Lower leg skin (tissue), 4 donors: ENCODE measurements around the gene TRIM45. TPM values are rescaled to one million over a fixed set of nuclear protein-coding genes. Genes with fewer than 3 reads are reported as not detected.

ENCODE experiments used
- DNase-seq, 2 donors: peaks; one replicate each; pipeline ENCODE4 v3.0.0-alpha.2; 2019; ENCODE audit warnings: low spot score in 2 of 2
- H3K4me3 ChIP-seq: fragments of 200-600 bp; sonication (generic); 2 replicates; pipeline ENCODE4 v1.5.1; 2017; ENCODE audit warnings: mild to moderate bottlenecking, low read depth; ENCODE audit not compliant: poor library complexity, severe bottlenecking
- POLR2A ChIP-seq, 2 donors: fragments of 450-650 bp; IDR thresholded peaks; one replicate each; pipeline ENCODE4 v1.6.1; 2016 to 2017; ENCODE audit warnings: antibody characterized with exemption in 2 of 2, mild to moderate bottlenecking in 1 of 2, moderate library complexity in 1 of 2
- WGBS, 2 donors: methylation state at CpG; one replicate each; pipeline ENCODE4 v1.1.5; 2018; 5-methylcytosine and 5-hydroxymethylcytosine counted together
- intact Hi-C: fragments of 100-400 bp; cut with DNase I; formaldehyde crosslinking; loops from one replicate; pipeline ENCODE4 v1.15.0; 2023; ENCODE audit warnings: low total_unique reads
- total RNA-seq, 4 donors: library from RNA; depleted of rRNA; stranded (reverse); fragments of >200 nt; gene quantifications; one replicate each; pipeline ENCODE4 v1.1.0, GENCODE V29; 2016
- TF ChIP-seq, protein P1 (sequence below), 3 donors: fragments of 450-650 bp; IDR thresholded peaks; one replicate each; pipeline ENCODE4 v1.5.1; 2016; ENCODE audit warnings: antibody characterized with exemption in 3 of 3, mild to moderate bottlenecking in 3 of 3, moderate library complexity in 2 of 3

The TRIM45 gene
- total RNA-seq, 4 donors from 2014 or later: 0.84 to 3.9 (median 1.8) TPM

DNA sequence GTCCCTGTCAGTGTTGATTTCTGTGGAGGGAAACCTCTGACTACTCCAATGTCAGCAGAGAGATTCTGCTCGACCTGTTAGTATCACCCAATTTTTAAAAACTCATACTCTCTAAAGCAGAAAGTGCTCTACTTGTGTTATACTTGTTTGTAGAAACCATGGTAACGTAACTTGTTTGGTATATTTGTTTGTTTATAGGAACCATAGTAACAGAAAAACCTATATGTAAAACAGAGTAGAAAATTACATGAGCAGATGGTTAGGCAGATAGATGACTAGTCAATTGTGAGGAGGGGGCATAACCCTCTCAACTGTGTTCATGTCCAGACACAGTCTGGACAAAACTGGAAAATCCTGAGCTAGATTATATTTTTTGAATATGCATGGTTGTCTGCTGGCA is 6.7 kb downstream of the TRIM45 start:
- intact Hi-C loops: no loop called here
- TF ChIP-seq, protein P1, sequence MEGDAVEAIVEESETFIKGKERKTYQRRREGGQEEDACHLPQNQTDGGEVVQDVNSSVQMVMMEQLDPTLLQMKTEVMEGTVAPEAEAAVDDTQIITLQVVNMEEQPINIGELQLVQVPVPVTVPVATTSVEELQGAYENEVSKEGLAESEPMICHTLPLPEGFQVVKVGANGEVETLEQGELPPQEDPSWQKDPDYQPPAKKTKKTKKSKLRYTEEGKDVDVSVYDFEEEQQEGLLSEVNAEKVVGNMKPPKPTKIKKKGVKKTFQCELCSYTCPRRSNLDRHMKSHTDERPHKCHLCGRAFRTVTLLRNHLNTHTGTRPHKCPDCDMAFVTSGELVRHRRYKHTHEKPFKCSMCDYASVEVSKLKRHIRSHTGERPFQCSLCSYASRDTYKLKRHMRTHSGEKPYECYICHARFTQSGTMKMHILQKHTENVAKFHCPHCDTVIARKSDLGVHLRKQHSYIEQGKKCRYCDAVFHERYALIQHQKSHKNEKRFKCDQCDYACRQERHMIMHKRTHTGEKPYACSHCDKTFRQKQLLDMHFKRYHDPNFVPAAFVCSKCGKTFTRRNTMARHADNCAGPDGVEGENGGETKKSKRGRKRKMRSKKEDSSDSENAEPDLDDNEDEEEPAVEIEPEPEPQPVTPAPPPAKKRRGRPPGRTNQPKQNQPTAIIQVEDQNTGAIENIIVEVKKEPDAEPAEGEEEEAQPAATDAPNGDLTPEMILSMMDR (IDR thresholded peaks at IDR 0.05): no peak
- no peak for TF ChIP-seq POLR2A (IDR thresholded peaks at IDR 0.05)
- whole genome bisulfite sequencing, 2 donors: 42 to 50% methylated on average over 2 of the region's 2 CpGs
- no peak for DNase-seq
- no peak overlapping the region for H3K4me3 ChIP-seq

GRCh38 chr1:117113199-117113598 is 8.3 kb downstream of the TRIM45 start:
- DNase-seq: no peak
- WGBS, 2 donors: 81 to 83% methylated on average over 11 of the region's 11 CpGs
- TF ChIP-seq POLR2A (IDR thresholded peaks at IDR 0.05): no peak
- TF ChIP-seq, protein P1 (IDR thresholded peaks at IDR 0.05): no peak
- intact Hi-C loops: no loop called here
- no peak overlapping the region for H3K4me3 ChIP-seq

GRCh38 chr1:117112047-117112717 is 9.4 kb downstream of the TRIM45 start:
- DNase-seq: no peak
- no peak overlapping the region for H3K4me3 ChIP-seq
- TF ChIP-seq POLR2A (IDR thresholded peaks at IDR 0.05): no peak
- TF ChIP-seq, protein P1 (IDR thresholded peaks at IDR 0.05): no peak
- intact Hi-C loops: no loop called here
- WGBS, 2 donors: 89 to 96% methylated on average over 7 of the region's 7 CpGs

GRCh38 chr1:117110774-117111173 is 10.8 kb downstream of the TRIM45 start:
- TF ChIP-seq POLR2A (IDR thresholded peaks at IDR 0.05): no peak
- TF ChIP-seq, protein P1 (IDR thresholded peaks at IDR 0.05): no peak
- WGBS, 2 donors: 56 to 60% methylated on average over 2 of the region's 2 CpGs
- DNase-seq: no peak
- intact Hi-C loops: no loop called here
- H3K4me3 ChIP-seq: no peak overlapping the region

DNA sequence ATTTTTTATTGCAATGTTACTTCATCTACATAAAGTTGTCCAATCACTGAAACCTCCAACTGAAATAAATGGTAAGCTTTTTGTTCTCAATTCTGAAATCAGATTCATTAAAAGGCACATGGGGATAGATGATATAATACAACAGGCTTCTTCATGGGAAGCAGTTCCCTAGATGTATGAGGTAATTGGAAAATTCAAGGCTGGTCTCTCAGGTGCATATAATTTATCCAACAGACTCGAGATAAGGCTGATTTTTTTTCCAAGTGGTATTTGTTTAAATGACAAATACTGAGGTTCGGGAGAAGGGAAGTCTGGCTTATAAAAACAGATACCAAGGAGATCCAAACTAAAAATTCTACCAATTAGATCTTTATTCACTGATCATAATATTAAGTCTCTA is 14.2 kb downstream of the TRIM45 start:
- 83 to 92% methylated on average over 2 of the region's 2 CpGs for WGBS, 2 donors
- TF ChIP-seq, protein P1 (IDR thresholded peaks at IDR 0.05): no peak
- intact Hi-C loops: loop anchor here (10.0 kb wide), 1 partner anchor 1367 kb away; no protein-coding TSS in a partner anchor

GRCh38 chr1:117106478-117106877 is 15.1 kb downstream of the TRIM45 start:
- WGBS, 2 donors: 90 to 92% methylated on average over 2 of the region's 2 CpGs
- H3K4me3 ChIP-seq: no peak overlapping the region
- intact Hi-C loops: loop anchor here (10.0 kb wide), 1 partner anchor 1368 kb away; no protein-coding TSS in a partner anchor
- TF ChIP-seq POLR2A (IDR thresholded peaks at IDR 0.05): no peak
- TF ChIP-seq, protein P1 (IDR thresholded peaks at IDR 0.05): no peak
- DNase-seq: no peak

More for the DNA sequence above, 14.2 kb downstream of the TRIM45 start:
- DNase-seq: no peak
- H3K4me3 ChIP-seq: no peak overlapping the region
